ENCODE data around the gene NFATC2. TPM values are rescaled to one million over a fixed set of nuclear protein-coding genes. Genes with fewer than 3 reads are reported as not detected.
A peak's percentile ranks its signal among the peaks of the same experiment; 100 is the strongest.

NFATC2 gene
- total and polyA plus RNA-seq, 8 donors: 5.3 to 12.3 (median 8.5) TPM

DNA sequence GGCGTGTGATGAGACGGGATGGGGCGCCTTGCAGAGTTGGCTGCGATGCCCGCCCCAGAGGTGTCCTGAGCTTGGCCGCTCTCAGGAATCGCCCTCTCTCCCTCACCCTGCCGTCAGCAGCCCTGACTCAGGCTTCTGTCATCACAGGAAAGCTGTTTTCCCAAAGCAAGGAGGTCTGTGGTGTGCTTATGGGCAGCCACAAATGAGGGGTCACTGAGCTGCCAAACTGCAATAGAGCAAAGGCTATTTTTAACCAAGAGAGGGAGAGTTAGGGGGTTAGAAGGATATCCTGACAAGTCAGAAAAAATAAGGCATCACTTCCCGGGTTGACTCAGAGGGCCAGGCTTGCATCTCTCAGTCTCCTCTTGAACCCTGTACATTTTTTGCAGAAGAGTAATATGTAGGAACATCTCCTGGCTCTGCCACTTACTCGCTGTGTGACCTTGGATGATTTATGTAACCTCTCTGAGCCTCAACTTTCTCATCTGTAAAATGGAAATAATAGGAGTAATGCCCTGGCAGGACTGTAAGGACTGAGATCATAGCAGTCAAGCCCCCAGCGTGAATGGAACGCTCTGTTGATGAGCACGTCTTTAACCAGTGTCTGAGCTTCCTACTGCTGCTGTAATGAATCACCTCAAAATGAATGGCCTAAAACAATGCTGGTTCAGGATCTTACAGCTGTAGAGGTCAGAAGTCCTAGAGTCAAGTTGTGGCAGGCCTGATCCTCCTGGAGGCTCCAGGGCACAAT, 181.9 kb downstream of the NFATC2 start:
- Histone ChIP-seq H3K4me1 (no peaks in the 10 kb centered on the region), H3K27me3 (no peaks in the 10 kb centered on the region), H3K4me3 (no peak overlapping the region), H3K27ac (no peak overlapping the region), H3K9me3 (peaks cover 0 to 5% of the 10 kb centered on the region in 2 donors), H3K36me3 (no peaks in the 10 kb centered on the region)
- DNase-seq (no peak), ATAC-seq (peak; percentile 68)
- intact Hi-C loops (cut with DNase I): no loop called here
- TF ChIP-seq, protein P1, sequence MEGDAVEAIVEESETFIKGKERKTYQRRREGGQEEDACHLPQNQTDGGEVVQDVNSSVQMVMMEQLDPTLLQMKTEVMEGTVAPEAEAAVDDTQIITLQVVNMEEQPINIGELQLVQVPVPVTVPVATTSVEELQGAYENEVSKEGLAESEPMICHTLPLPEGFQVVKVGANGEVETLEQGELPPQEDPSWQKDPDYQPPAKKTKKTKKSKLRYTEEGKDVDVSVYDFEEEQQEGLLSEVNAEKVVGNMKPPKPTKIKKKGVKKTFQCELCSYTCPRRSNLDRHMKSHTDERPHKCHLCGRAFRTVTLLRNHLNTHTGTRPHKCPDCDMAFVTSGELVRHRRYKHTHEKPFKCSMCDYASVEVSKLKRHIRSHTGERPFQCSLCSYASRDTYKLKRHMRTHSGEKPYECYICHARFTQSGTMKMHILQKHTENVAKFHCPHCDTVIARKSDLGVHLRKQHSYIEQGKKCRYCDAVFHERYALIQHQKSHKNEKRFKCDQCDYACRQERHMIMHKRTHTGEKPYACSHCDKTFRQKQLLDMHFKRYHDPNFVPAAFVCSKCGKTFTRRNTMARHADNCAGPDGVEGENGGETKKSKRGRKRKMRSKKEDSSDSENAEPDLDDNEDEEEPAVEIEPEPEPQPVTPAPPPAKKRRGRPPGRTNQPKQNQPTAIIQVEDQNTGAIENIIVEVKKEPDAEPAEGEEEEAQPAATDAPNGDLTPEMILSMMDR (IDR thresholded peaks at IDR 0.05): no peak

DNA sequence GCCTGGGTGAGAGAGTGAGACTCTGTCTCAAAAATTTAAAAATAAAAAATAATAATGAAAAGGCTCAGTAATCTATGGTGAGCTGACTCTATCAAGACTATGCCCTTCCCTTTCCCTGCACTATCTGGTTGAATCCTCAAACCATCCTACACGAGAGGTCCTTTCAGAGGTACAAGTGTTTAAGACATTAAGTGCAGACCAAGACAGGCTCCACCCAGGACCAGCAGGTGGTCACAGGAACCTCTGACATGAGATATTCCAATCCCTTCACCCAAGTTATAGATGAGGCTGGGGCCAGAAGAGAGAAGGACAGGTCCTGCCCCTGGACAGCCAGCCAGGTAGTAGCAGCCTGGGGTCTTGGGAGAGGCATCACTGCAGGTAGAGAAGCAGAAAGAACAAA, 182.6 kb downstream of the NFATC2 start:
- ATAC-seq (no peak), DNase-seq (no peak)
- H3K27me3 ChIP-seq: no peaks in the 10 kb centered on the region
- H3K4me1 ChIP-seq: no peaks in the 10 kb centered on the region
- peaks cover 0 to 5% of the 10 kb centered on the region in 2 donors for H3K9me3 ChIP-seq
- intact Hi-C loops (cut with DNase I): no loop called here
- no peak overlapping the region for H3K4me3 ChIP-seq
- no peaks in the 10 kb centered on the region for H3K36me3 ChIP-seq
- TF ChIP-seq, protein P1 (IDR thresholded peaks at IDR 0.05): no peak
- H3K27ac ChIP-seq: no peak overlapping the region

GRCh38 chr20:51359401-51359800, 183.1 kb downstream of the NFATC2 start:
- DNase-seq (no peak), ATAC-seq (no peak)
- no peak overlapping the region for H3K4me3 ChIP-seq
- no peak overlapping the region for H3K27ac ChIP-seq
- no peaks in the 10 kb centered on the region for H3K4me1 ChIP-seq
- H3K36me3 ChIP-seq: no peaks in the 10 kb centered on the region
- TF ChIP-seq, protein P1 (IDR thresholded peaks at IDR 0.05): no peak
- H3K27me3 ChIP-seq: no peaks in the 10 kb centered on the region
- intact Hi-C loops (cut with DNase I): no loop called here
- peaks cover 0 to 5% of the 10 kb centered on the region in 2 donors for H3K9me3 ChIP-seq

- no peak overlapping the region for H3K27ac ChIP-seq
These were observed 184.3 kb downstream of the NFATC2 start for GRCh38 chr20:51358032-51358724.

DNA sequence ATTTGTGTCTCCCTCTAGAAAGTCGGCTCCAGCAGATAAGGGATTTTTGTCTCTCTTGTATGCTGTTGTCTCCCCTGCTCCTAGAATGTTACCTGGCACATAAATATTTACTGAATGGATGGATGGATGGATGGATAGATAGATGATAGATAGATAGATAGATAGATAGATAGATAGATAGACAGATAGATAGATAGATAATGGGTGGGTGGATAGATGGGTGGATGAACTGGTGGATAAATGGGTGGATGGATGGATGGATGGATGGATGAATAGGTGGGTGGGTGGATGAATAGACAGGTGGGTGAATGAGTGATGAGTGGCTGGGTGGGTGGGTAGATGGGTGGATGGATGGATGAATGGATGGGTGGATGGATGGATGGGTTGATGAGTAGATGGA, 185.0 kb downstream of the NFATC2 start:
- DNase-seq (no peak), ATAC-seq (no peak)

More at GRCh38 chr20:51358032-51358724, 184.3 kb downstream of the NFATC2 start:
- no peak for DNase-seq
- ATAC-seq: no peak
- H3K4me3 ChIP-seq: no peak overlapping the region
- H3K27me3 ChIP-seq: no peaks in the 10 kb centered on the region
- TF ChIP-seq, protein P1 (IDR thresholded peaks at IDR 0.05): no peak
- H3K36me3 ChIP-seq: no peaks in the 10 kb centered on the region
- intact Hi-C loops (cut with DNase I): no loop called here
- H3K9me3 ChIP-seq: no peaks in the 10 kb centered on the region
- H3K4me1 ChIP-seq: no peaks in the 10 kb centered on the region

More for the DNA sequence above, 185.0 kb downstream of the NFATC2 start:
- intact Hi-C loops (cut with DNase I): no loop called here
- Histone ChIP-seq H3K4me3 (no peak overlapping the region), H3K27ac (no peak overlapping the region), H3K9me3 (no peaks in the 10 kb centered on the region), H3K27me3 (no peaks in the 10 kb centered on the region), H3K36me3 (no peaks in the 10 kb centered on the region), H3K4me1 (no peaks in the 10 kb centered on the region)
- TF ChIP-seq, protein P1 (IDR thresholded peaks at IDR 0.05): no peak

All from left lung (tissue), 10 donors.